SK-N-SH treated with all-trans-retinoic acid at 6 μM for 48 hours (cell line): ENCODE results near the gene PLBD1.

Source experiments
- ATAC-seq: fragments of 200-7000 bp; cut with Tn5 transposase; 3 replicates; pipeline ENCODE4 v1.9.1; 2020; ENCODE audit warnings: mild to moderate bottlenecking, moderate library complexity
- BACH2 ChIP-seq: fragments of 250-450 bp; sonication (Bioruptor Pico); IDR thresholded peaks from 2 replicates; pipeline ENCODE4 v1.9.0; 2021; ENCODE audit warnings: mild to moderate bottlenecking, borderline replicate concordance
- CREB5 ChIP-seq: fragments of 250-450 bp; sonication (Bioruptor Pico); IDR thresholded peaks from 2 replicates; pipeline ENCODE4 v1.5.1; 2020; ENCODE audit warnings: low read depth, mild to moderate bottlenecking, moderate library complexity
- CSDC2 ChIP-seq: fragments of 250-450 bp; sonication (Bioruptor Pico); IDR thresholded peaks from 2 replicates; pipeline ENCODE4 v1.5.0; 2020; ENCODE audit warnings: mild to moderate bottlenecking, moderate library complexity
- CSRNP3 ChIP-seq: fragments of 250-450 bp; sonication (Bioruptor Pico); IDR thresholded peaks from 2 replicates; pipeline ENCODE4 v1.5.1; 2021; ENCODE audit warnings: mild to moderate bottlenecking, moderate library complexity
- ESRRG ChIP-seq: fragments of 250-450 bp; sonication (Bioruptor Pico); IDR thresholded peaks from 2 replicates; pipeline ENCODE4 v1.6.1; 2021; ENCODE audit warnings: mild to moderate bottlenecking
- GLIS3 ChIP-seq: fragments of 250-450 bp; sonication (Bioruptor Pico); IDR thresholded peaks from 2 replicates; pipeline ENCODE4 v1.5.0; 2020; ENCODE audit warnings: mild to moderate bottlenecking, moderate library complexity
- ISL1 ChIP-seq: fragments of 250-450 bp; sonication (Bioruptor Pico); IDR thresholded peaks from 2 replicates; pipeline ENCODE4 v2.1.2; 2022; ENCODE audit warnings: mild to moderate bottlenecking, moderate library complexity
- OSR1 ChIP-seq: fragments of 250-450 bp; sonication (Bioruptor Pico); IDR thresholded peaks from 2 replicates; pipeline ENCODE4 v1.8.0; 2022; ENCODE audit warnings: moderate library complexity, mild to moderate bottlenecking, inconsistent platforms
- PATZ1 ChIP-seq: fragments of 250-450 bp; sonication (Bioruptor Pico); IDR thresholded peaks from 2 replicates; pipeline ENCODE4 v1.8.0; 2020; ENCODE audit warnings: mild to moderate bottlenecking, moderate library complexity, borderline replicate concordance
- POU6F1 ChIP-seq: fragments of 250-450 bp; sonication (Bioruptor Pico); IDR thresholded peaks from 2 replicates; pipeline ENCODE4 v1.8.0; 2021; ENCODE audit warnings: low read depth, mild to moderate bottlenecking, moderate library complexity, borderline replicate concordance
- PPARA ChIP-seq: fragments of 250-450 bp; sonication (Bioruptor Pico); IDR thresholded peaks from 2 replicates; pipeline ENCODE4 v1.5.0; 2020; ENCODE audit warnings: mild to moderate bottlenecking, borderline replicate concordance
- RARB ChIP-seq: fragments of 250-450 bp; sonication (Bioruptor Pico); IDR thresholded peaks from 2 replicates; pipeline ENCODE4 v1.8.0; 2021; ENCODE audit warnings: mild to moderate bottlenecking, moderate library complexity
- SNAI2 ChIP-seq: fragments of 250-450 bp; sonication (Bioruptor Pico); IDR thresholded peaks from 2 replicates; pipeline ENCODE4 v1.5.0; 2020; ENCODE audit warnings: mild to moderate bottlenecking, moderate library complexity
- TCF4 ChIP-seq: fragments of 250-450 bp; sonication (Bioruptor Pico); IDR thresholded peaks from 2 replicates; pipeline ENCODE4 v1.8.0; 2021; ENCODE audit warnings: mild to moderate bottlenecking, moderate library complexity, borderline replicate concordance
- TOX ChIP-seq: fragments of 250-450 bp; sonication (Bioruptor Pico); IDR thresholded peaks from 2 replicates; pipeline ENCODE4 v1.8.0; 2021; ENCODE audit warnings: mild to moderate bottlenecking, moderate library complexity, borderline replicate concordance
- TSHZ2 ChIP-seq: fragments of 250-450 bp; sonication (Bioruptor Pico); IDR thresholded peaks from 2 replicates; pipeline ENCODE4 v1.5.0; 2020; ENCODE audit warnings: mild to moderate bottlenecking, moderate library complexity
- ZC3H10 ChIP-seq: fragments of 250-450 bp; sonication (Bioruptor Pico); IDR thresholded peaks from 2 replicates; pipeline ENCODE4 v1.5.1; 2021; ENCODE audit warnings: mild to moderate bottlenecking, moderate library complexity
- ZFP3 ChIP-seq: fragments of 250-450 bp; sonication (Bioruptor Pico); IDR thresholded peaks from 2 replicates; pipeline ENCODE4 v1.5.0; 2020; ENCODE audit warnings: mild to moderate bottlenecking, moderate library complexity
- ZFP30 ChIP-seq: fragments of 450-650 bp; formaldehyde crosslinking; IDR thresholded peaks from 2 replicates; pipeline ENCODE4 v1.5.0; 2022; ENCODE audit warnings: mild to moderate bottlenecking, moderate library complexity
- ZNF565 ChIP-seq: fragments of 450-650 bp; formaldehyde crosslinking; conservative IDR thresholded peaks from 2 replicates; pipeline ENCODE4 v1.5.0; 2020; ENCODE audit warnings: low read depth, mild to moderate bottlenecking, moderate library complexity
- ZNF70 ChIP-seq: fragments of 450-650 bp; formaldehyde crosslinking; IDR thresholded peaks from 2 replicates; pipeline ENCODE4 v1.5.0; 2020; ENCODE audit warnings: mild to moderate bottlenecking, moderate library complexity
- ZNF8 ChIP-seq: fragments of 450-650 bp; formaldehyde crosslinking; IDR thresholded peaks from 2 replicates; pipeline ENCODE4 v1.5.0; 2020; ENCODE audit warnings: mild to moderate bottlenecking, moderate library complexity

Gene PLBD1

GRCh38 chr12:14481201-14481600, 86.5 kb downstream of the PLBD1 start:
- TF ChIP-seq CSRNP3 (no peak), RARB (CRISPR knock-in tag) (no peak), ZNF565 (no peak), OSR1 (CRISPR knock-in tag) (no peak), GLIS3 (CRISPR knock-in tag) (no peak), ISL1 (no peak), ZNF70 (CRISPR knock-in tag) (no peak), POU6F1 (CRISPR knock-in tag) (no peak), ESRRG (no peak), PPARA (CRISPR knock-in tag) (no peak), PATZ1 (CRISPR knock-in tag) (no peak)
- ATAC-seq, result no peak

GRCh38 chr12:14479004-14479403, 88.7 kb downstream of the PLBD1 start:
- ATAC-seq, result no peak
- TF ChIP-seq ZNF8 (CRISPR knock-in tag) (no peak), ZNF70 (CRISPR knock-in tag) (no peak), ZNF565 (no peak), CSDC2 (CRISPR knock-in tag) (no peak), ZFP3 (CRISPR knock-in tag) (no peak), PPARA (CRISPR knock-in tag) (no peak), ZC3H10 (CRISPR knock-in tag) (no peak), ZFP30 (CRISPR knock-in tag) (no peak), BACH2 (CRISPR knock-in tag) (no peak), GLIS3 (CRISPR knock-in tag) (no peak), SNAI2 (CRISPR knock-in tag) (no peak), ESRRG (no peak), TSHZ2 (CRISPR knock-in tag) (no peak), ISL1 (no peak), TCF4 (CRISPR knock-in tag) (no peak), OSR1 (CRISPR knock-in tag) (no peak), TOX (no peak), PATZ1 (CRISPR knock-in tag) (no peak), CREB5 (no peak), POU6F1 (CRISPR knock-in tag) (no peak)
- TF ChIP-seq, all 23 proteins: peak for 0
